B cell (primary cell): ENCODE results near the gene NHSL2. TPM values are rescaled to one million over a fixed set of nuclear protein-coding genes. Genes with fewer than 3 reads are reported as not detected.

ENCODE experiments used
- ATAC-seq: fragments of 200-7000 bp; cut with Tn5 transposase; one replicate; pipeline ENCODE4 v1.10.0; 2021; ENCODE audit warnings: low read depth, mild to moderate bottlenecking, moderate number of reproducible peaks, moderate library complexity
- CTCF ChIA-PET: fragments of 350-600 bp; sonication (Branson Sonifier 250); formaldehyde crosslinking; loops from one replicate; lab custom pipeline; 2021; ENCODE audit warnings: antibody characterized with exemption, inconsistent platforms; lab: Charles Lee
- POLR2A ChIA-PET: fragments of 350-600 bp; sonication (Branson Sonifier 250); formaldehyde crosslinking; loops from one replicate; lab custom pipeline; 2021; ENCODE audit warnings: antibody characterized with exemption; lab: Charles Lee
- DNase-seq: peaks from one replicate; pipeline ENCODE4 v3.0.0; 2013
- H2AFZ ChIP-seq: 2 replicates; pipeline ENCODE4 v1.6.1; 2012; ENCODE audit warnings: mild to moderate bottlenecking, low read depth, low read length; ENCODE audit not compliant: insufficient read depth, poor library complexity, severe bottlenecking
- H3K27ac ChIP-seq, 2 donors: 1 replicate in 1 of 2; 2 replicates in 1 of 2; pipeline ENCODE4 v1.5.1; 2012 to 2013; ENCODE audit warnings: low read length in 2 of 2, mild to moderate bottlenecking in 2 of 2, moderate library complexity in 1 of 2
- H3K27me3 ChIP-seq, 4 experiments: fragments of 200-600 bp in 1 of 4; sonication (generic) in 1 of 4; replicated peaks in 1 of 4; 1 replicate in 2 of 4; 2 replicates in 2 of 4; pipeline versions ENCODE4 v1.6.1 to v1.7.0; 2013 to 2016; ENCODE audit warnings: low read length in 3 of 4, mild to moderate bottlenecking in 2 of 4, mixed read lengths in 1 of 4, moderate library complexity in 1 of 4; ENCODE audit not compliant: insufficient read depth in 4 of 4, control insufficient read depth in 3 of 4; ENCODE audit errors: control extremely low read depth in 1 of 4
- H3K36me3 ChIP-seq, 2 experiments: replicated peaks in 1 of 2; 1 replicate in 1 of 2; 2 replicates in 1 of 2; pipeline versions ENCODE4 v1.6.1 to v1.7.1; 2013; ENCODE audit warnings: low read length in 1 of 2; ENCODE audit not compliant: insufficient read depth in 2 of 2, control insufficient read depth in 1 of 2; ENCODE audit errors: control extremely low read depth in 1 of 2, extremely low read depth in 1 of 2
- H3K4me1 ChIP-seq, 2 donors: fragments of 200-600 bp in 1 of 2; sonication (generic) in 1 of 2; 1 replicate in 1 of 2; 2 replicates in 1 of 2; pipeline versions ENCODE4 v1.5.1 to v1.6.1; 2013 to 2017; ENCODE audit warnings: low read length in 2 of 2; ENCODE audit not compliant: control insufficient read depth in 2 of 2, insufficient read depth in 2 of 2
- H3K4me2 ChIP-seq: replicated peaks from 2 replicates; pipeline ENCODE3; 2012; ENCODE audit warnings: mild to moderate bottlenecking, low read depth, low read length; ENCODE audit not compliant: poor library complexity, severe bottlenecking
- H3K4me3 ChIP-seq, 5 experiments: fragments of 200-600 bp in 1 of 5; sonication (generic) in 1 of 5; 1 replicate in 3 of 5; 2 replicates in 2 of 5; pipeline versions ENCODE4 v1.5.1 to v1.7.0; 2011 to 2016; ENCODE audit warnings: low read length in 4 of 5, mild to moderate bottlenecking in 4 of 5, low read depth in 2 of 5, control low read depth in 1 of 5, moderate library complexity in 1 of 5; ENCODE audit not compliant: insufficient read depth in 1 of 5; ENCODE audit errors: control extremely low read depth in 1 of 5, extremely low read depth in 1 of 5
- H3K79me2 ChIP-seq: fragments of 200-600 bp; sonication (generic); one replicate; pipeline ENCODE4 v1.6.0; 2016; ENCODE audit warnings: low read length; ENCODE audit not compliant: control insufficient read depth, insufficient read depth
- H3K9ac ChIP-seq: fragments of 200-600 bp; sonication (generic); 2 replicates; pipeline ENCODE4 v1.6.1; 2017; ENCODE audit warnings: mild to moderate bottlenecking, low read length, moderate library complexity
- H3K9me3 ChIP-seq, 3 donors: one replicate each; pipeline versions ENCODE4 v1.6.1 to v1.7.1; 2013; ENCODE audit warnings: low read length in 2 of 3; ENCODE audit not compliant: control insufficient read depth in 2 of 3, insufficient read depth in 1 of 3; ENCODE audit errors: control extremely low read depth in 1 of 3
- H4K20me1 ChIP-seq: 2 replicates; pipeline ENCODE4 v1.6.0; 2012; ENCODE audit warnings: mild to moderate bottlenecking, low read length; ENCODE audit not compliant: insufficient read depth, control insufficient read depth, poor library complexity, severe bottlenecking
- H3K27ac Mint-ChIP-seq: one replicate; pipeline ENCODE4 v1.8.0; 2021; ENCODE audit warnings: mixed read lengths
- H3K27me3 Mint-ChIP-seq: one replicate; pipeline ENCODE4 v1.8.0; 2021; ENCODE audit warnings: mixed read lengths
- H3K4me1 Mint-ChIP-seq: one replicate; pipeline ENCODE4 v1.8.0; 2021; ENCODE audit warnings: mixed read lengths
- H3K4me3 Mint-ChIP-seq: one replicate; pipeline ENCODE4 v1.8.0; 2021; ENCODE audit warnings: mixed read lengths
- H3K9me3 Mint-ChIP-seq: one replicate; pipeline ENCODE4 v1.8.0; 2022; ENCODE audit warnings: mixed read lengths; ENCODE audit not compliant: insufficient read depth
- EZH2 ChIP-seq: IDR thresholded peaks from 2 replicates; pipeline ENCODE4 v1.6.1; 2012; ENCODE audit warnings: borderline replicate concordance, low read depth, mild to moderate bottlenecking, moderate library complexity, low read length; ENCODE audit not compliant: insufficient read depth, poor library complexity, severe bottlenecking
- WGBS: methylation state at CpG from one replicate; pipeline ENCODE4 v1.1.5; 2013; ENCODE audit warnings: missing lambda C conversion rate; ENCODE audit not compliant: insufficient coverage; 5-methylcytosine and 5-hydroxymethylcytosine counted together
- intact Hi-C: fragments of 100-400 bp; cut with micrococcal nuclease; formaldehyde crosslinking; loops from one replicate; pipeline ENCODE4 v1.10.0; 2022
- polyA plus RNA-seq: library from polyadenylated mRNA; depleted of rRNA; stranded (reverse); fragments of >200 nt; gene quantifications from 2 replicates; pipeline ENCODE4 v1.2.3, GENCODE V29; 2012
- total RNA-seq, 2 donors: library from RNA; stranded (reverse); fragments of 120-200 nt in 1 of 2; gene quantifications; 1 replicate in 1 of 2; 2 replicates in 1 of 2; pipeline versions ENCODE4 v1.2.3 to v1.2.4, GENCODE V29; 2013 to 2022
- TF ChIP-seq, protein P1 (sequence below): fragments of 200-600 bp; IDR thresholded peaks from one replicate; pipeline ENCODE4 v1.8.0; 2022; ENCODE audit warnings: antibody characterized with exemption, mild to moderate bottlenecking

NHSL2 gene
- total and polyA plus RNA-seq, 2 donors (not counting 1 experiment from before 2014, with no cell fraction given): 0.16 to 1.7 TPM

DNA sequence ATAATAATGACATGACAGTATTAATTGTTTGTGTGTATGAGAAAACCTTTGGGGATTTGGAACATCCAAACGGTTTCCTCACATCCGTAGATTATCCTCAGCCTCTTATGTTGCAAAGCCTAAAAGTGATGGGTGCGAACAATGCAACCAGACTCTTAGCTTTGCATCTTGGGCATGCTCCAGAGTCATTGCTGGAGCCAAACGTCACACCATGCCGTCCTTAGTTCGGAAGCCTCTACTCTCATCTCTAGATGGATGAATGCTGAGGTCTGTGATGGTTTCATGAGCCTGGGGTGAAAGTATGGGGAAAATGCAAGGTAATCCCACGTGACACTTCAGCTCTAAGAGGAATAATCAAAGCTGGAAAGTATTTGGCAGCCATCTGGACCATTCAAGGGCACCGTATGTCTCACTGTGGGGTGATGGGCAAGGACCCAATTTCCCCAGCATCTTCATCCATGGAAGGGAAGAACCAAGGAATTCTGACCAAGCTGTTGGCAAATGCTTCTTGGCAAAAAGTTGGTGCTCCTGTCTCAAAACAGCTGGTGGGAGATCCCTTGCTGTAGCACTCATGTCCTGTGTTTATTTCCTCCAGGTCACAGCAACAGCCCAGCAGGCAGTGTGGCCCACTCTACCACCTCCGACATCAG is 227.3 kb downstream of the NHSL2 start:
- Histone ChIP-seq H3K79me2 (no peaks in the 10 kb centered on the region), H3K27me3 (peaks cover 0 to 14% (median 4%) of the 10 kb centered on the region in 4 experiments), H2AFZ (no peak overlapping the region), H3K4me2 (no peak overlapping the region), H3K36me3 (no peaks in the 10 kb centered on the region), H3K27ac (no peak overlapping the region), H3K9ac (no peak overlapping the region), H3K9me3 (no peaks in the 10 kb centered on the region), H3K4me3 (no peak overlapping the region), H4K20me1 (no peaks in the 10 kb centered on the region), H3K4me1 (peaks cover 4 to 7% of the 10 kb centered on the region in 2 donors)
- intact Hi-C loops: no loop called here
- ChIA-PET POLR2A (no interaction called here), CTCF (no interaction called here)
- Mint-ChIP-seq H3K9me3 (no peaks in the 10 kb centered on the region), H3K4me1 (peaks cover 17% of the 10 kb centered on the region), H3K4me3 (no peak overlapping the region), H3K27ac (no peak overlapping the region), H3K27me3 (peaks cover 3% of the 10 kb centered on the region)
- no peak for ATAC-seq
- WGBS: 40% methylated on average over 1 of the region's 9 CpGs
- TF ChIP-seq, protein P1, sequence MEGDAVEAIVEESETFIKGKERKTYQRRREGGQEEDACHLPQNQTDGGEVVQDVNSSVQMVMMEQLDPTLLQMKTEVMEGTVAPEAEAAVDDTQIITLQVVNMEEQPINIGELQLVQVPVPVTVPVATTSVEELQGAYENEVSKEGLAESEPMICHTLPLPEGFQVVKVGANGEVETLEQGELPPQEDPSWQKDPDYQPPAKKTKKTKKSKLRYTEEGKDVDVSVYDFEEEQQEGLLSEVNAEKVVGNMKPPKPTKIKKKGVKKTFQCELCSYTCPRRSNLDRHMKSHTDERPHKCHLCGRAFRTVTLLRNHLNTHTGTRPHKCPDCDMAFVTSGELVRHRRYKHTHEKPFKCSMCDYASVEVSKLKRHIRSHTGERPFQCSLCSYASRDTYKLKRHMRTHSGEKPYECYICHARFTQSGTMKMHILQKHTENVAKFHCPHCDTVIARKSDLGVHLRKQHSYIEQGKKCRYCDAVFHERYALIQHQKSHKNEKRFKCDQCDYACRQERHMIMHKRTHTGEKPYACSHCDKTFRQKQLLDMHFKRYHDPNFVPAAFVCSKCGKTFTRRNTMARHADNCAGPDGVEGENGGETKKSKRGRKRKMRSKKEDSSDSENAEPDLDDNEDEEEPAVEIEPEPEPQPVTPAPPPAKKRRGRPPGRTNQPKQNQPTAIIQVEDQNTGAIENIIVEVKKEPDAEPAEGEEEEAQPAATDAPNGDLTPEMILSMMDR: no peak
- TF ChIP-seq EZH2: no peak
- no peak for DNase-seq

DNA sequence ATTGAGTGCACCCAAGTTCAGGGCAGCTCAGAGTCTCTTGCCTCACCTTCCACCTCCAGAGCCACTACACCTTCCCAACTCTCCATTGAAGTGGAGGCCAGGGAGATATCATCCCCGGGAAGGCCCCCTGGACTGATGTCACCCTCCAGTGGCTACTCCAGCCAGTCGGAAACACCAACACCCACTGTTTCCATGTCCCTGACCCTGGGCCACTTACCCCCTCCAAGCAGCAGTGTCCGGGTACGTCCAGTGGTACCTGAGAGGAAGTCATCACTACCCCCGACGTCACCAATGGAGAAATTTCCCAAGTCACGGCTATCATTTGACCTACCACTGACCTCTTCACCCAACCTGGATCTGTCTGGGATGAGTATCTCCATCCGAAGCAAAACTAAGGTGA is 228.9 kb downstream of the NHSL2 start:
- H3K4me1 ChIP-seq: peaks cover 4 to 7% of the 10 kb centered on the region in 2 donors
- peaks cover 0 to 13% (median 0%) of the 10 kb centered on the region in 4 experiments for H3K27me3 ChIP-seq
- no peaks in the 10 kb centered on the region for H3K27me3 Mint-ChIP-seq
- H3K9me3 Mint-ChIP-seq: no peaks in the 10 kb centered on the region
- no peak overlapping the region for H2AFZ ChIP-seq
- CTCF ChIA-PET: no interaction called here
- H3K4me3 ChIP-seq: no peak overlapping the region
- no peak overlapping the region for H3K9ac ChIP-seq
- intact Hi-C loops: no loop called here
- H3K4me2 ChIP-seq: no peak overlapping the region
- TF ChIP-seq, protein P1: no peak
- no peak for TF ChIP-seq EZH2
- no peak for DNase-seq
- WGBS: 97% methylated on average over 6 of the region's 8 CpGs
- POLR2A ChIA-PET: no interaction called here
- H3K36me3 ChIP-seq: no peaks in the 10 kb centered on the region
- no peak overlapping the region for H3K27ac ChIP-seq
- H3K4me3 Mint-ChIP-seq: no peak overlapping the region
- no peak overlapping the region for H3K27ac Mint-ChIP-seq
- no peaks in the 10 kb centered on the region for H3K79me2 ChIP-seq
- no peak for ATAC-seq
- peaks cover 19% of the 10 kb centered on the region for H3K4me1 Mint-ChIP-seq
- no peaks in the 10 kb centered on the region for H3K9me3 ChIP-seq
- no peaks in the 10 kb centered on the region for H4K20me1 ChIP-seq
